Peyer's patch (tissue), 4 donors: ENCODE measurements around the gene C11orf65. TPM values are rescaled to one million over a fixed set of nuclear protein-coding genes. Genes with fewer than 3 reads are reported as not detected.

Experiments used
- DNase-seq, 3 donors: peaks; one replicate each; pipeline ENCODE4 v3.0.0-alpha.2; 2017 to 2019
- H3K27ac ChIP-seq, 4 donors: fragments of 200-600 bp; sonication (generic); one replicate each; pipeline ENCODE4 v1.5.1; 2016 to 2019
- H3K27me3 ChIP-seq, 2 donors: fragments of 200-600 bp; sonication (generic); one replicate each; pipeline ENCODE4 v1.5.1; 2019
- H3K36me3 ChIP-seq, 3 donors: fragments of 200-600 bp; sonication (generic); one replicate each; pipeline ENCODE4 v1.5.1; 2016 to 2019
- H3K4me1 ChIP-seq, 4 donors: fragments of 200-600 bp; sonication (generic); one replicate each; pipeline ENCODE4 v1.5.1; 2016 to 2019
- H3K4me3 ChIP-seq, 4 donors: fragments of 200-600 bp; sonication (generic); 1 replicate in 3 of 4; 2 replicates in 1 of 4; pipeline ENCODE4 v1.5.1; 2016 to 2019; ENCODE audit warnings: mild to moderate bottlenecking in 1 of 4
- H3K9me3 ChIP-seq, 4 donors: fragments of 200-600 bp; sonication (generic); one replicate each; pipeline ENCODE4 v1.5.1; 2016 to 2019; ENCODE audit warnings: mild to moderate bottlenecking in 1 of 4
- CTCF ChIP-seq, 6 experiments: fragments of 450-650 bp in 4 of 6; fragments of 200-600 bp in 2 of 6; sonication (generic) in 1 of 6; IDR thresholded peaks; one replicate each; pipeline ENCODE4 v1.5.1; 2017 to 2019; ENCODE audit warnings: antibody characterized with exemption in 6 of 6, mild to moderate bottlenecking in 3 of 6, moderate library complexity in 1 of 6
- POLR2A ChIP-seq, 2 donors: fragments of 450-650 bp; IDR thresholded peaks; one replicate each; pipeline ENCODE4 v1.5.1; 2017; ENCODE audit warnings: antibody characterized with exemption in 2 of 2, mild to moderate bottlenecking in 2 of 2, moderate library complexity in 2 of 2
- total RNA-seq, 4 donors: library from RNA; depleted of rRNA; stranded (reverse); fragments of >200 nt; gene quantifications; one replicate each; pipeline ENCODE4 v1.1.0, GENCODE V29; 2016

Gene C11orf65
- not detected for total RNA-seq

GRCh38 chr11:108467091-108467823 lies at the start of gene C11orf65:
Gene C11orf65, minus strand, starts transcription at chr11:108467529. Its CDS starts 5,970 bp downstream, at chr11:108461559.
- Histone ChIP-seq H3K27ac (peak within 1 kb of the TSS; percentile 86 to 98 (median 98)), H3K4me3 (peak within 1 kb of the TSS; percentile 54 to 65 (median 61))

GRCh38 chr11:108516125-108516524 lies 48.8 kb upstream of the C11orf65 start:
- no peak for TF ChIP-seq POLR2A (IDR thresholded peaks at IDR 0.05)
- TF ChIP-seq CTCF (IDR thresholded peaks at IDR 0.05): no peak

More at GRCh38 chr11:108467091-108467823, at the start of gene C11orf65:
- DNase-seq: peak; percentile 97 to 98 (median 97)
- H3K27me3 ChIP-seq: no peaks in the 10 kb centered on the region
- H3K4me1 ChIP-seq: peaks cover 0 to 6% (median 0%) of the 10 kb centered on the region in 4 donors
- H3K9me3 ChIP-seq: no peaks in the 10 kb centered on the region
- H3K36me3 ChIP-seq: no peaks in the 10 kb centered on the region
- peak; percentile 97 to 98 for TF ChIP-seq POLR2A (IDR thresholded peaks at IDR 0.05)
- no peak for TF ChIP-seq CTCF (IDR thresholded peaks at IDR 0.05)

GRCh38 chr11:108512708-108513107 lies 45.4 kb upstream of the C11orf65 start:
- TF ChIP-seq POLR2A (IDR thresholded peaks at IDR 0.05): no peak
- no peak for TF ChIP-seq CTCF (IDR thresholded peaks at IDR 0.05)
- H3K4me1 ChIP-seq: no peaks in the 10 kb centered on the region
- no peaks in the 10 kb centered on the region for H3K27me3 ChIP-seq
- H3K4me3 ChIP-seq: no peak overlapping the region
- no peak for DNase-seq
- H3K27ac ChIP-seq: no peak overlapping the region
- no peaks in the 10 kb centered on the region for H3K9me3 ChIP-seq
- H3K36me3 ChIP-seq: peaks cover 0 to 14% (median 0%) of the 10 kb centered on the region in 3 donors

More at GRCh38 chr11:108516125-108516524, 48.8 kb upstream of the C11orf65 start:
- no peak for DNase-seq
- H3K9me3 ChIP-seq: no peaks in the 10 kb centered on the region
- H3K4me1 ChIP-seq: no peaks in the 10 kb centered on the region
- H3K4me3 ChIP-seq: no peak overlapping the region
- peaks cover 0 to 14% (median 0%) of the 10 kb centered on the region in 3 donors for H3K36me3 ChIP-seq
- no peaks in the 10 kb centered on the region for H3K27me3 ChIP-seq
- H3K27ac ChIP-seq: no peak overlapping the region

- DNase-seq: no peak
- TF ChIP-seq CTCF (IDR thresholded peaks at IDR 0.05) (no peak), POLR2A (IDR thresholded peaks at IDR 0.05) (no peak)
- Histone ChIP-seq H3K4me1 (no peaks in the 10 kb centered on the region), H3K9me3 (no peaks in the 10 kb centered on the region), H3K36me3 (peaks cover 0 to 14% (median 0%) of the 10 kb centered on the region in 3 donors), H3K27ac (no peak overlapping the region), H3K27me3 (no peaks in the 10 kb centered on the region), H3K4me3 (no peak overlapping the region)
Observed at GRCh38 chr11:108511851-108512474, 44.6 kb upstream of the C11orf65 start.

- Histone ChIP-seq H3K4me1 (no peaks in the 10 kb centered on the region), H3K4me3 (no peak overlapping the region), H3K27me3 (no peaks in the 10 kb centered on the region), H3K36me3 (peaks cover 0 to 6% (median 0%) of the 10 kb centered on the region in 3 donors), H3K9me3 (no peaks in the 10 kb centered on the region), H3K27ac (peak overlapping the region in 1 of 4 donors; percentile 11)
- DNase-seq: no peak
- TF ChIP-seq CTCF (IDR thresholded peaks at IDR 0.05): no peak
- no peak for TF ChIP-seq POLR2A (IDR thresholded peaks at IDR 0.05)
Observed at GRCh38 chr11:108508653-108509593, 41.6 kb upstream of the C11orf65 start.
